Measurements from ENCODE around the gene SHISA9. TPM values are rescaled to one million over a fixed set of nuclear protein-coding genes. Genes with fewer than 3 reads are reported as not detected.
"Not testable (repeated sequence)": the region's sequence is repeated elsewhere in the genome, so short reads cannot be mapped to it uniquely, and the experiment has no call there.

The SHISA9 gene
- total RNA-seq: 0.07 and 0.19 TPM in 2 replicates
- 0.02 TPM for total RNA-seq (2013)
- 0.01 and 0.03 TPM in 2 replicates for polyA plus RNA-seq
- polyA minus RNA-seq: 0.07 and 0.09 TPM in 2 replicates

- ChIA-PET CTCF (no interaction called here), POLR2A (no interaction called here)
- Histone ChIP-seq H3K27me3 (replicated peaks in 1 of 4; ENCODE audit: control extremely low read depth in 1 of 4, control insufficient read depth in 3 of 4, insufficient read depth in 4 of 4, low read length in 3 of 4) (peaks cover 0 to 34% (median 7%) of the 10 kb centered on the region in 4 experiments), H3K4me3 (ENCODE audit: control extremely low read depth in 1 of 5, extremely low read depth in 1 of 5, insufficient read depth in 1 of 5, low read depth in 2 of 5, low read length in 4 of 5) (no peak within 1 kb of the TSS), H3K4me2 (replicated peaks; ENCODE audit: low read depth, low read length, poor library complexity, severe bottlenecking) (peak within 1 kb of the TSS; percentile 40), H3K9ac (ENCODE audit: low read length) (no peak within 1 kb of the TSS), H3K36me3 (replicated peaks in 1 of 2; ENCODE audit: control extremely low read depth in 1 of 2, control insufficient read depth in 1 of 2, extremely low read depth in 1 of 2, insufficient read depth in 2 of 2, low read length in 1 of 2) (no peaks in the 10 kb centered on the region), H3K4me1 (ENCODE audit: control insufficient read depth in 2 of 2, insufficient read depth in 2 of 2, low read length in 2 of 2) (peaks cover 10% of the 10 kb centered on the region in 2 donors), H3K27ac (ENCODE audit: low read length in 2 of 2) (no peak within 1 kb of the TSS), H2AFZ (ENCODE audit: insufficient read depth, low read depth, low read length, poor library complexity, severe bottlenecking) (no peak within 1 kb of the TSS), H3K9me3 (ENCODE audit: control extremely low read depth in 1 of 3, control insufficient read depth in 2 of 3, insufficient read depth in 1 of 3, low read length in 2 of 3) (peaks cover 0 to 4% (median 0%) of the 10 kb centered on the region in 3 donors), H3K79me2 (ENCODE audit: control insufficient read depth, insufficient read depth, low read length) (no peaks in the 10 kb centered on the region), H4K20me1 (ENCODE audit: control insufficient read depth, insufficient read depth, low read length, poor library complexity, severe bottlenecking) (no peaks in the 10 kb centered on the region)
- intact Hi-C loops (cut with micrococcal nuclease): no loop called here
- H3K27me3 Mint-ChIP-seq: peaks cover 54% of the 10 kb centered on the region
- no peak within 1 kb of the TSS for H3K27ac Mint-ChIP-seq
- DNase-seq (peak; percentile 8), ATAC-seq (ENCODE audit: low read depth) (no peak)
- no peaks in the 10 kb centered on the region for H3K9me3 Mint-ChIP-seq (ENCODE audit: insufficient read depth)
- H3K4me3 Mint-ChIP-seq: no peak within 1 kb of the TSS
- peaks cover 5% of the 10 kb centered on the region for H3K4me1 Mint-ChIP-seq
- 3% methylated on average over 106 of the region's 110 CpGs for WGBS (ENCODE audit: insufficient coverage)
- TF ChIP-seq EZH2 (IDR thresholded peaks at IDR 0.05; ENCODE audit: borderline replicate concordance, insufficient read depth, low read depth, low read length, poor library complexity, severe bottlenecking): no peak
- no peak for TF ChIP-seq CTCF (IDR thresholded peaks at IDR 0.05)
Measured at GRCh38 chr16:12901597-12902461, at the start of gene SHISA9. TSS of gene SHISA9 (plus strand) at chr16:12901598.

GRCh38 chr16:12853972-12854371 is 47.4 kb upstream of the SHISA9 start:
- CTCF ChIA-PET: no interaction called here
- Histone ChIP-seq H3K4me3 (ENCODE audit: control extremely low read depth in 1 of 5, extremely low read depth in 1 of 5, insufficient read depth in 1 of 5, low read depth in 2 of 5, low read length in 4 of 5) (no peak overlapping the region), H3K36me3 (replicated peaks in 1 of 2; ENCODE audit: control extremely low read depth in 1 of 2, control insufficient read depth in 1 of 2, extremely low read depth in 1 of 2, insufficient read depth in 2 of 2, low read length in 1 of 2) (no peaks in the 10 kb centered on the region), H3K4me2 (replicated peaks; ENCODE audit: low read depth, low read length, poor library complexity, severe bottlenecking) (no peak overlapping the region), H4K20me1 (ENCODE audit: control insufficient read depth, insufficient read depth, low read length, poor library complexity, severe bottlenecking) (no peaks in the 10 kb centered on the region), H3K79me2 (ENCODE audit: control insufficient read depth, insufficient read depth, low read length) (no peaks in the 10 kb centered on the region), H3K9me3 (ENCODE audit: control extremely low read depth in 1 of 3, control insufficient read depth in 2 of 3, insufficient read depth in 1 of 3, low read length in 2 of 3) (peaks cover 0 to 9% (median 0%) of the 10 kb centered on the region in 3 donors), H3K9ac (ENCODE audit: low read length) (no peak overlapping the region), H3K27ac (ENCODE audit: low read length in 2 of 2) (no peak overlapping the region), H3K4me1 (ENCODE audit: control insufficient read depth in 2 of 2, insufficient read depth in 2 of 2, low read length in 2 of 2) (no peaks in the 10 kb centered on the region), H3K27me3 (replicated peaks in 1 of 4; ENCODE audit: control extremely low read depth in 1 of 4, control insufficient read depth in 3 of 4, insufficient read depth in 4 of 4, low read length in 3 of 4) (no peaks in the 10 kb centered on the region), H2AFZ (ENCODE audit: insufficient read depth, low read depth, low read length, poor library complexity, severe bottlenecking) (no peak overlapping the region)
- ATAC-seq (ENCODE audit: low read depth) (no peak), DNase-seq (no peak)
- H3K27ac Mint-ChIP-seq: no peak overlapping the region
- intact Hi-C loops (cut with micrococcal nuclease): no loop called here
- H3K4me1 Mint-ChIP-seq: no peaks in the 10 kb centered on the region
- peaks cover 12% of the 10 kb centered on the region for H3K27me3 Mint-ChIP-seq
- WGBS (ENCODE audit: insufficient coverage): no CpG with 5 or more reads among the region's 3 CpGs
- no peak overlapping the region for H3K4me3 Mint-ChIP-seq
- no peaks in the 10 kb centered on the region for H3K9me3 Mint-ChIP-seq (ENCODE audit: insufficient read depth)
- no peak for TF ChIP-seq EZH2 (IDR thresholded peaks at IDR 0.05; ENCODE audit: borderline replicate concordance, insufficient read depth, low read depth, low read length, poor library complexity, severe bottlenecking)
- TF ChIP-seq CTCF (IDR thresholded peaks at IDR 0.05): no peak
- POLR2A ChIA-PET: no interaction called here

GRCh38 chr16:12857435-12857834 is 44.0 kb upstream of the SHISA9 start:
- H3K4me1 Mint-ChIP-seq; H3K4me3 ChIP-seq (ENCODE audit: control extremely low read depth in 1 of 5, extremely low read depth in 1 of 5, insufficient read depth in 1 of 5, low read depth in 2 of 5, low read length in 4 of 5); H3K27ac Mint-ChIP-seq; H2AFZ ChIP-seq (ENCODE audit: insufficient read depth, low read depth, low read length, poor library complexity, severe bottlenecking); POLR2A ChIA-PET; H3K27ac ChIP-seq (ENCODE audit: low read length in 2 of 2); H3K9ac ChIP-seq (ENCODE audit: low read length); H3K27me3 Mint-ChIP-seq; H3K79me2 ChIP-seq (ENCODE audit: control insufficient read depth, insufficient read depth, low read length); H3K9me3 Mint-ChIP-seq (ENCODE audit: insufficient read depth); H3K9me3 ChIP-seq (ENCODE audit: control extremely low read depth in 1 of 3, control insufficient read depth in 2 of 3, insufficient read depth in 1 of 3, low read length in 2 of 3); DNase-seq; ATAC-seq (ENCODE audit: low read depth); intact Hi-C loops (cut with micrococcal nuclease); H3K4me2 ChIP-seq (replicated peaks; ENCODE audit: low read depth, low read length, poor library complexity, severe bottlenecking); H4K20me1 ChIP-seq (ENCODE audit: control insufficient read depth, insufficient read depth, low read length, poor library complexity, severe bottlenecking); H3K4me1 ChIP-seq (ENCODE audit: control insufficient read depth in 2 of 2, insufficient read depth in 2 of 2, low read length in 2 of 2); CTCF ChIA-PET; H3K4me3 Mint-ChIP-seq; H3K36me3 ChIP-seq (replicated peaks in 1 of 2; ENCODE audit: control extremely low read depth in 1 of 2, control insufficient read depth in 1 of 2, extremely low read depth in 1 of 2, insufficient read depth in 2 of 2, low read length in 1 of 2); H3K27me3 ChIP-seq (replicated peaks in 1 of 4; ENCODE audit: control extremely low read depth in 1 of 4, control insufficient read depth in 3 of 4, insufficient read depth in 4 of 4, low read length in 3 of 4): not testable (repeated sequence)
- WGBS (ENCODE audit: insufficient coverage): no CpG with 5 or more reads among the region's 2 CpGs
